DOHH2 (cell line): Measurements from ENCODE around the gene LAMA5.

ENCODE experiments used
- H3F3A ChIP-seq: fragments of 200-600 bp; sonication (generic), shearing (Covaris generic); 2 replicates; pipeline ENCODE4 v1.6.0; 2016; ENCODE audit warnings: antibody characterized with exemption, mild to moderate bottlenecking; ENCODE audit not compliant: control insufficient read depth, insufficient read depth
- H3K27ac ChIP-seq: fragments of 200-600 bp; sonication (generic); 2 replicates; pipeline ENCODE4 v1.5.1; 2014; ENCODE audit warnings: low read depth, mild to moderate bottlenecking, low read length, moderate library complexity
- H3K27me3 ChIP-seq: fragments of 200-600 bp; sonication (generic); 2 replicates; pipeline ENCODE4 v1.6.1; 2014; ENCODE audit warnings: mild to moderate bottlenecking, low read length, mixed read lengths; ENCODE audit not compliant: control insufficient read depth
- H3K36me3 ChIP-seq: fragments of 200-600 bp; sonication (generic); 2 replicates; pipeline ENCODE4 v1.6.1; 2014; ENCODE audit warnings: mild to moderate bottlenecking, low read length, moderate library complexity, mixed read lengths; ENCODE audit not compliant: control insufficient read depth
- H3K4me1 ChIP-seq: fragments of 200-600 bp; sonication (generic); 2 replicates; pipeline ENCODE4 v1.6.1; 2014; ENCODE audit warnings: mild to moderate bottlenecking, low read length, mixed read lengths; ENCODE audit not compliant: control insufficient read depth
- H3K4me2 ChIP-seq: fragments of 200-600 bp; sonication (generic); 2 replicates; pipeline ENCODE4 v1.6.0; 2014; ENCODE audit warnings: mild to moderate bottlenecking, low read length, moderate library complexity
- H3K4me3 ChIP-seq: fragments of 200-600 bp; sonication (generic); 2 replicates; pipeline ENCODE4 v1.5.1; 2014; ENCODE audit warnings: mild to moderate bottlenecking, low read length, mixed read lengths
- H3K79me2 ChIP-seq: fragments of 200-600 bp; sonication (generic); 2 replicates; pipeline ENCODE4 v1.6.1; 2014; ENCODE audit warnings: mild to moderate bottlenecking, low read length, mixed read lengths; ENCODE audit not compliant: control insufficient read depth
- H3K9me2 ChIP-seq: fragments of 200-600 bp; sonication (generic); replicated peaks from 2 replicates; pipeline ENCODE4 v1.6.1; 2014; ENCODE audit warnings: mild to moderate bottlenecking, low read length, mixed read lengths; ENCODE audit not compliant: control insufficient read depth
- H3K9me3 ChIP-seq: fragments of 200-600 bp; sonication (generic); 2 replicates; pipeline ENCODE4 v1.6.1; 2014; ENCODE audit warnings: antibody characterized with exemption, low read length, mixed read lengths; ENCODE audit not compliant: control insufficient read depth, insufficient read depth
- H4K20me1 ChIP-seq: fragments of 200-600 bp; sonication (generic); 2 replicates; pipeline ENCODE4 v1.6.0; 2014; ENCODE audit warnings: low read depth, mild to moderate bottlenecking, antibody characterized with exemption, low read length, moderate library complexity; ENCODE audit not compliant: control insufficient read depth, insufficient read depth
- CTCF ChIP-seq: fragments of 200-600 bp; sonication (generic); IDR thresholded peaks from one replicate; pipeline ENCODE4 v1.5.1; 2014; ENCODE audit warnings: antibody characterized with exemption, mild to moderate bottlenecking, low read depth, low read length; ENCODE audit not compliant: poor library complexity, severe bottlenecking
- EZH2phosphoT487 ChIP-seq: fragments of 200-600 bp; sonication (generic); IDR thresholded peaks from 2 replicates; pipeline ENCODE4 v1.6.1; 2017; ENCODE audit warnings: borderline replicate concordance, mild to moderate bottlenecking, antibody characterized with exemption, low read length, moderate library complexity, mixed read lengths

Gene LAMA5

GRCh38 chr20:62354811-62355341 is 12.2 kb downstream of the LAMA5 start:
- no peaks in the 10 kb centered on the region for H3K9me2 ChIP-seq
- no peaks in the 10 kb centered on the region for H3K79me2 ChIP-seq
- H3K4me3 ChIP-seq = no peak overlapping the region
- no peaks in the 10 kb centered on the region for H3K9me3 ChIP-seq
- no peaks in the 10 kb centered on the region for H4K20me1 ChIP-seq
- TF ChIP-seq EZH2phosphoT487 (no peak), CTCF (no peak)
- H3K36me3 ChIP-seq = no peaks in the 10 kb centered on the region; the same call in 1 of the 2 replicates
- no peak overlapping the region for H3K4me2 ChIP-seq
- no peaks in the 10 kb centered on the region for H3K27me3 ChIP-seq
- H3K4me1 ChIP-seq = peaks cover 17% of the 10 kb centered on the region
- no peaks in the 10 kb centered on the region for H3F3A ChIP-seq
- no peak overlapping the region for H3K27ac ChIP-seq

- Histone ChIP-seq H3K4me3 (no peak overlapping the region), H3F3A (no peaks in the 10 kb centered on the region)
Measured at GRCh38 chr20:62354031-62354808, 12.9 kb downstream of the LAMA5 start.

GRCh38 chr20:62353289-62354030 is 13.7 kb downstream of the LAMA5 start:
- H4K20me1 ChIP-seq = no peaks in the 10 kb centered on the region
- H3K9me2 ChIP-seq = no peaks in the 10 kb centered on the region
- H3F3A ChIP-seq = no peaks in the 10 kb centered on the region
- no peaks in the 10 kb centered on the region for H3K27me3 ChIP-seq
- TF ChIP-seq CTCF = no peak
- no peak for TF ChIP-seq EZH2phosphoT487
- H3K27ac ChIP-seq = no peak overlapping the region
- no peak overlapping the region for H3K4me2 ChIP-seq
- H3K79me2 ChIP-seq = no peaks in the 10 kb centered on the region
- H3K36me3 ChIP-seq = no peaks in the 10 kb centered on the region; the same call in 1 of the 2 replicates
- no peaks in the 10 kb centered on the region for H3K9me3 ChIP-seq
- H3K4me1 ChIP-seq = peaks cover 7% of the 10 kb centered on the region
- H3K4me3 ChIP-seq = no peak overlapping the region

More at GRCh38 chr20:62354031-62354808, 12.9 kb downstream of the LAMA5 start:
- no peaks in the 10 kb centered on the region for H3K27me3 ChIP-seq
- no peak overlapping the region for H3K4me2 ChIP-seq
- peaks cover 15% of the 10 kb centered on the region for H3K4me1 ChIP-seq
- no peaks in the 10 kb centered on the region for H3K79me2 ChIP-seq
- no peak overlapping the region for H3K27ac ChIP-seq
- no peaks in the 10 kb centered on the region for H4K20me1 ChIP-seq
- H3K9me2 ChIP-seq = no peaks in the 10 kb centered on the region
- TF ChIP-seq EZH2phosphoT487 (no peak), CTCF (no peak)
- H3K36me3 ChIP-seq = no peaks in the 10 kb centered on the region; the same call in 1 of the 2 replicates
- H3K9me3 ChIP-seq = no peaks in the 10 kb centered on the region
